CD14-positive monocyte (primary cell): ENCODE results near the gene C3orf52. TPM values are rescaled to one million over a fixed set of nuclear protein-coding genes. Genes with fewer than 3 reads are reported as not detected.
A peak's percentile ranks its signal among the peaks of the same experiment; 100 is the strongest.

Experiments
- DNase-seq, 3 donors: peaks; one replicate each; pipeline ENCODE4 v3.0.0-alpha.2; 2011 to 2022
- H2AFZ ChIP-seq: 2 replicates; pipeline ENCODE4 v1.6.0; 2012; ENCODE audit warnings: mild to moderate bottlenecking, low read depth, low read length, inconsistent platforms; ENCODE audit not compliant: insufficient read depth, poor library complexity, severe bottlenecking
- H3K27ac ChIP-seq, 2 donors: 1 replicate in 1 of 2; 2 replicates in 1 of 2; pipeline ENCODE4 v1.5.1; 2012 to 2013; ENCODE audit warnings: low read length in 2 of 2, control low read depth in 1 of 2, inconsistent platforms in 1 of 2, low read depth in 1 of 2, mild to moderate bottlenecking in 1 of 2
- H3K27me3 ChIP-seq, 2 donors: one replicate each; pipeline versions ENCODE4 v1.6.0 to v1.6.1; 2011 to 2013; ENCODE audit warnings: low read length in 2 of 2; ENCODE audit not compliant: control insufficient read depth in 2 of 2, insufficient read depth in 2 of 2
- H3K36me3 ChIP-seq, 2 donors: replicated peaks in 1 of 2; 1 replicate in 1 of 2; 2 replicates in 1 of 2; pipeline versions ENCODE4 v1.5.1 to v1.6.1; 2012 to 2013; ENCODE audit warnings: low read length in 2 of 2, control low read depth in 1 of 2, inconsistent platforms in 1 of 2, mild to moderate bottlenecking in 1 of 2; ENCODE audit not compliant: insufficient read depth in 2 of 2, control insufficient read depth in 1 of 2
- H3K4me1 ChIP-seq, 2 donors: 1 replicate in 1 of 2; 2 replicates in 1 of 2; pipeline versions ENCODE4 v1.5.1 to v1.6.1; 2012 to 2013; ENCODE audit warnings: low read length in 2 of 2, control low read depth in 1 of 2, inconsistent platforms in 1 of 2, mild to moderate bottlenecking in 1 of 2, moderate library complexity in 1 of 2; ENCODE audit not compliant: insufficient read depth in 2 of 2, control insufficient read depth in 1 of 2
- H3K4me2 ChIP-seq: replicated peaks from 2 replicates; pipeline ENCODE3; 2012; ENCODE audit warnings: low read length, moderate library complexity, mild to moderate bottlenecking; ENCODE audit not compliant: poor library complexity, severe bottlenecking; ENCODE audit errors: extremely low read depth
- H3K4me3 ChIP-seq, 3 experiments: fragments of 200-600 bp in 1 of 3; sonication (generic) in 1 of 3; replicated peaks in 1 of 3; 1 replicate in 2 of 3; 2 replicates in 1 of 3; pipeline ENCODE4 v1.5.1; 2011 to 2013; ENCODE audit warnings: low read length in 3 of 3, mild to moderate bottlenecking in 3 of 3, control low read depth in 2 of 3, low read depth in 2 of 3, inconsistent platforms in 1 of 3, moderate library complexity in 1 of 3
- H3K79me2 ChIP-seq: 2 replicates; pipeline ENCODE4 v1.6.0; 2012; ENCODE audit warnings: mild to moderate bottlenecking, control low read depth, inconsistent platforms, low read length, moderate library complexity; ENCODE audit not compliant: insufficient read depth
- H3K9ac ChIP-seq: 2 replicates; pipeline ENCODE4 v1.6.0; 2017; ENCODE audit warnings: low read length, mild to moderate bottlenecking; ENCODE audit not compliant: insufficient read depth, poor library complexity, severe bottlenecking
- H3K9me3 ChIP-seq, 2 donors: replicated peaks in 1 of 2; 1 replicate in 1 of 2; 2 replicates in 1 of 2; pipeline versions ENCODE4 v1.5.1 to v1.6.1; 2012 to 2013; ENCODE audit warnings: low read length in 2 of 2, control low read depth in 1 of 2; ENCODE audit not compliant: control insufficient read depth in 1 of 2, insufficient read depth in 1 of 2
- H4K20me1 ChIP-seq: 2 replicates; pipeline ENCODE4 v1.6.0; 2012; ENCODE audit warnings: mild to moderate bottlenecking, low read length, control low read depth, moderate library complexity; ENCODE audit not compliant: insufficient read depth
- H3K27ac Mint-ChIP-seq, 7 donors: one replicate each; pipeline ENCODE4 v1.8.0; 2020; ENCODE audit warnings: mild to moderate bottlenecking in 7 of 7, mixed read lengths in 7 of 7, moderate library complexity in 6 of 7, inconsistent platforms in 2 of 7
- H3K27me3 Mint-ChIP-seq, 3 donors: one replicate each; pipeline ENCODE4 v1.8.0; 2021 to 2022; ENCODE audit warnings: low read depth in 3 of 3, mild to moderate bottlenecking in 3 of 3, mixed read lengths in 3 of 3, moderate library complexity in 3 of 3, inconsistent platforms in 1 of 3
- H3K36me3 Mint-ChIP-seq, 2 donors: one replicate each; pipeline ENCODE4 v1.8.0; 2020; ENCODE audit warnings: mixed read lengths in 2 of 2, inconsistent platforms in 1 of 2, mild to moderate bottlenecking in 1 of 2
- H3K4me1 Mint-ChIP-seq: one replicate; pipeline ENCODE4 v1.8.0; 2020; ENCODE audit warnings: mild to moderate bottlenecking, mixed read lengths
- H3K4me3 Mint-ChIP-seq, 2 donors: one replicate each; pipeline ENCODE4 v1.8.0; 2020; ENCODE audit warnings: mild to moderate bottlenecking in 2 of 2, mixed read lengths in 2 of 2, moderate library complexity in 1 of 2
- H3K9me3 Mint-ChIP-seq, 7 donors: one replicate each; pipeline ENCODE4 v1.8.0; 2020 to 2022; ENCODE audit warnings: mixed read lengths in 7 of 7, mild to moderate bottlenecking in 6 of 7, moderate library complexity in 6 of 7, inconsistent platforms in 2 of 7
- WGBS: methylation state at CpG from one replicate; pipeline ENCODE4 v1.1.5; 2013; ENCODE audit warnings: missing lambda C conversion rate; ENCODE audit not compliant: insufficient coverage; 5-methylcytosine and 5-hydroxymethylcytosine counted together
- intact Hi-C, 2 donors: fragments of 100-400 bp; cut with micrococcal nuclease; formaldehyde crosslinking; loops; one replicate each; pipeline versions ENCODE4 v1.15.0 to v1.15.1; 2023
- polyA plus RNA-seq, 3 donors: library from polyadenylated mRNA; depleted of rRNA in 1 of 3; unstranded in 2 of 3; stranded (reverse) in 1 of 3; fragments of 300-500 nt in 2 of 3; fragments of >200 nt in 1 of 3; fragmentation: Illumina TruSeq in 2 of 3; gene quantifications; 1 replicate in 2 of 3; 2 replicates in 1 of 3; pipeline ENCODE4 v1.2.3, GENCODE V29; 2012 to 2021
- TF ChIP-seq, protein P1 (sequence below): fragments of 200-600 bp; IDR thresholded peaks from one replicate; pipeline ENCODE4 v1.8.0; 2022; ENCODE audit warnings: antibody characterized with exemption, mild to moderate bottlenecking

C3orf52 gene
- polyA plus RNA-seq, 3 donors, result not detected

GRCh38 chr3:112090887-112091586 is 4.8 kb downstream of the C3orf52 start:
- H3K79me2 ChIP-seq, result no peaks in the 10 kb centered on the region
- peaks cover 0 to 3% of the 10 kb centered on the region in 2 donors for H3K9me3 ChIP-seq
- intact Hi-C loops, result no loop called here
- no peak overlapping the region for H3K4me3 ChIP-seq
- no peak for DNase-seq
- Mint-ChIP-seq H3K27me3 (peaks cover 92 to 96% (median 93%) of the 10 kb centered on the region in 3 donors), H3K4me3 (peak overlapping the region in 1 of 2 donors; percentile 80), H3K4me1 (peaks cover 36% of the 10 kb centered on the region), H3K9me3 (peaks cover 0 to 22% (median 6%) of the 10 kb centered on the region in 7 donors), H3K36me3 (peaks cover 4 to 5% of the 10 kb centered on the region in 2 donors), H3K27ac (peak overlapping the region in 1 of 7 donors; percentile 30)
- no peak overlapping the region for H2AFZ ChIP-seq
- TF ChIP-seq, protein P1, sequence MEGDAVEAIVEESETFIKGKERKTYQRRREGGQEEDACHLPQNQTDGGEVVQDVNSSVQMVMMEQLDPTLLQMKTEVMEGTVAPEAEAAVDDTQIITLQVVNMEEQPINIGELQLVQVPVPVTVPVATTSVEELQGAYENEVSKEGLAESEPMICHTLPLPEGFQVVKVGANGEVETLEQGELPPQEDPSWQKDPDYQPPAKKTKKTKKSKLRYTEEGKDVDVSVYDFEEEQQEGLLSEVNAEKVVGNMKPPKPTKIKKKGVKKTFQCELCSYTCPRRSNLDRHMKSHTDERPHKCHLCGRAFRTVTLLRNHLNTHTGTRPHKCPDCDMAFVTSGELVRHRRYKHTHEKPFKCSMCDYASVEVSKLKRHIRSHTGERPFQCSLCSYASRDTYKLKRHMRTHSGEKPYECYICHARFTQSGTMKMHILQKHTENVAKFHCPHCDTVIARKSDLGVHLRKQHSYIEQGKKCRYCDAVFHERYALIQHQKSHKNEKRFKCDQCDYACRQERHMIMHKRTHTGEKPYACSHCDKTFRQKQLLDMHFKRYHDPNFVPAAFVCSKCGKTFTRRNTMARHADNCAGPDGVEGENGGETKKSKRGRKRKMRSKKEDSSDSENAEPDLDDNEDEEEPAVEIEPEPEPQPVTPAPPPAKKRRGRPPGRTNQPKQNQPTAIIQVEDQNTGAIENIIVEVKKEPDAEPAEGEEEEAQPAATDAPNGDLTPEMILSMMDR, result no peak
- H3K4me2 ChIP-seq, result no peak overlapping the region
- H3K9ac ChIP-seq, result no peak overlapping the region
- H3K4me1 ChIP-seq, result peaks cover 19 to 23% of the 10 kb centered on the region in 2 donors
- no peak overlapping the region for H3K27ac ChIP-seq
- H3K27me3 ChIP-seq, result peaks cover 86 to 96% of the 10 kb centered on the region in 2 donors
- H3K36me3 ChIP-seq, result no peaks in the 10 kb centered on the region
- H4K20me1 ChIP-seq, result no peaks in the 10 kb centered on the region
- WGBS, result no CpG with 5 or more reads among the region's 6 CpGs

DNA sequence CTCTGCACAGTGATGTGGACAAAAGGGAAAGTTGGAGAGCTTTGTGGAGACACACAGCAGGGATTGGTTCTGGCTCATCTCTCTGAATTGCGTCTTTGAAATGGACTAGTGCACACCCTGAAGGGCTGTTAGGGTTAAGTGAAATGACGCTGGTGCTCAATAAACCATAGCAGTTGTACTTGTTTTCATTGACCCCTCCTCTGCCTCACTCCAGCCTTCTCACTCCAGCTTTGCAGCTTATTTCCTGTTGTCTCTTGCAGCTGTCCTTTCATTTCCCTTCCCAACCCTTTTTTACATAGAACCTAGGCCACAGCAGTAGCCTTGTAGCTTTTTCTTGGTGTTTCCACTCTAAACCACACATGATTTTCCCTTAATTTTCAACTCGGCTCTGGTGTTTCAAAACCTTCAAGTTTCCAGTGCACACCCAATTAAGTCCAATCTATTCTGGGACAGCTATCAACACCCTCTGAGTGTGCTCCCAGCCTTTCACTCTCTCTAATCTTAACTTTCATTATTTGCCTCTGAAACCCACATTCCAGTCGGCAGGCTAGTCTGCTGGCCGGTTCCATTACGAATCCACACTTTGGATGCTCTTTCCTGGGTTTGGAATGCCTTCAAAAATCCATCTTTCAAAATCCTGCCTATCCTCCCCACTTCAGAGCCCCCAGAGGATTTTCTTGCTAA is 6.4 kb downstream of the C3orf52 start:
- H3K4me3 Mint-ChIP-seq, result peak overlapping the region in 1 of 2 donors; percentile 80

More for the DNA sequence above, 6.4 kb downstream of the C3orf52 start:
- no peaks in the 10 kb centered on the region for H4K20me1 ChIP-seq
- no peak overlapping the region for H3K4me3 ChIP-seq
- peaks cover 9 to 14% of the 10 kb centered on the region in 2 donors for H3K4me1 ChIP-seq
- Mint-ChIP-seq H3K36me3 (peaks cover 4 to 5% of the 10 kb centered on the region in 2 donors), H3K27ac (peak overlapping the region in 1 of 7 donors; percentile 46), H3K9me3 (peaks cover 0 to 12% (median 5%) of the 10 kb centered on the region in 7 donors), H3K4me1 (peaks cover 24% of the 10 kb centered on the region), H3K27me3 (peaks cover 92 to 96% (median 92%) of the 10 kb centered on the region in 3 donors)
- peaks cover 88 to 96% of the 10 kb centered on the region in 2 donors for H3K27me3 ChIP-seq
- no peaks in the 10 kb centered on the region for H3K79me2 ChIP-seq
- H3K27ac ChIP-seq, result no peak overlapping the region
- WGBS, result 70% methylated on average over 4 of the region's 6 CpGs
- no peaks in the 10 kb centered on the region for H3K36me3 ChIP-seq
- intact Hi-C loops, result no loop called here
- peaks cover 0 to 5% of the 10 kb centered on the region in 2 donors for H3K9me3 ChIP-seq
- no peak overlapping the region for H2AFZ ChIP-seq
- H3K9ac ChIP-seq, result no peak overlapping the region
- no peak for DNase-seq
- TF ChIP-seq, protein P1, result no peak
- H3K4me2 ChIP-seq, result no peak overlapping the region
